Stimulated activated CD4-positive, alpha-beta T cell treated with anti-CD3 and anti-CD28 coated beads, Interleukin-4, amount 100 ng/mL, for 24 hours (primary cell): ENCODE measurements around the gene GPR108.
A peak's percentile ranks its signal among the peaks of the same experiment; 100 is the strongest.
"Not testable (repeated sequence)": the region's sequence is repeated elsewhere in the genome, so short reads cannot be mapped to it uniquely, and the experiment has no call there.

Source experiments
- DNase-seq: peaks from one replicate; pipeline ENCODE4 v3.0.0-alpha.2; 2020

GPR108 gene

DNA sequence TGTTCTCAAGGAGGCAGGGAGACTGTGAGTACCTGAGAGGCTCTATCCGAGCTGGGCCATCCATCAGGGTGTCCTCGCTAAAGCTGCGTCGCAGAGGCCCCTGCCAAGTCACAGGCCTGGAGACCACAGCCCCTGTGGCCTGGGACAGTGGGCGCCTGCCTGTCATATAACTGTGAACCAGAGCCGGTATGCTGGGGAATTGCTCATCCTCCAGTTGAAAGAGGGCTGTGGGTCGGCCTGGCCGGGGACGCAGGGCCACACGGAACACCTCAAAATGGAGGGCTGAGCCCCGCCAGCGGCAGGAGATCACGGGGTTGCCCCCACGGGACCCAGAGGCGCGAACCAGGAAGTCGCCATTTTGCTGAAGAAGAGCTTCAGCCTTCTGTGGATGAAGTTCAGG is 23.2 kb upstream of the GPR108 start:
- DNase-seq = no peak

DNA sequence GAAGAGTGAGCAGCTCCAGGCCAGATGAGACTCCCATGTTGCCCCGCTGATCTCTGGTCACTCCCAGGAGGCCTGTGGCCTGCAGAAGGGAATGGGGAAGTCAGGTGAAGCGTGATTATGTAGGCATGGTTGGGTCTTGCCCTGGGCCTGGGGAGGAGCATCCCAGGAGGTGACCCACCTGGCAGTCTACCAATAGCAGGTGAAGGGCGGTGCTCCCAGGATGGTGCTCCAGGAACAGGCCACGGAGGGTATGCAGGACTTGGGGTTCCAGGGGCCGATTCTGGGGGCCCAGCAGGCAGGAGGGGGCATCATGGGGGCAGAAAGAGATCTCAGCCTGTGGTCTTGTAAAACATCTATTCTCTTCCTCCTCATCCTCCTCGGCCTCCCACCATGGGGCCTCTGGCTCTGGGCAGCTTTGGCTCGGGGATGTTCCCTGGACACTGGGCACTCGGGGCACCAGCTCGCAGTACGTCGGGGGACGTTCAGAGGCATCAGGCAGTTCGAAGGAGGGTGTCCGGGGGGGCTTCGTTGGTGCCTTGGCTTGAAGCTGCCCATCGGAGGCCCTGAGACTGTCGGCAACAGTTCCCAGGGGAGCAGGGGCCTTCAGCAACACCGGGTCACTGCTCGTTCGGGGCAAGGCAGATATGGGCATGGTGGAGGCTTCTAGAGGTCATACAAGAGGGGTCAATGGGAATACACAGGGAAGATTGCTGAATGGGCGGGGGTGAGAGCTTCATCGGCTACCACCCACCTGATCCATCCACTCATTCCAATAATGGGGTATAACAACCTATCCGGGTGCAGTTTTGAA is 17.5 kb upstream of the GPR108 start:
- DNase-seq = no peak

DNA sequence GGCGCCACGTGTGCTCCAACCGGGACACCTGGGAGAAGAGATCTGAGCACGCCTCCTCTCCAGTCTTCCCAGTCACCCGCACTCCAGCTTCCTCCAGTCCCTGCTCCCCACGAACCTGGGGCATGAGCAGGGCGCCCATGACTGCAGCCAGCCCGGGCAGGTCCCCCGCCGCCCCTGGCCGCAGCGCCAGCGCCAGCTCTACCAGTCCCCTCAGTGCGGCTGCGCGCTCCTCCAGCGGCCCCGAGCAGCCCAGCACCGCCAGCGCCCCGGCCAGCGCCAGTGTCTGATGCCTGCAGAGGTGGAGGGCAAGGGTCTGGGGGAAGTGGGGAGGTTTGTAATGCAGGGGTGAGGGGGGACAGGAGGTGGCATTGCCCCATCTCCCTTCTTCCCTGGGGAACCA is 16.8 kb upstream of the GPR108 start:
- DNase-seq = no peak

DNA sequence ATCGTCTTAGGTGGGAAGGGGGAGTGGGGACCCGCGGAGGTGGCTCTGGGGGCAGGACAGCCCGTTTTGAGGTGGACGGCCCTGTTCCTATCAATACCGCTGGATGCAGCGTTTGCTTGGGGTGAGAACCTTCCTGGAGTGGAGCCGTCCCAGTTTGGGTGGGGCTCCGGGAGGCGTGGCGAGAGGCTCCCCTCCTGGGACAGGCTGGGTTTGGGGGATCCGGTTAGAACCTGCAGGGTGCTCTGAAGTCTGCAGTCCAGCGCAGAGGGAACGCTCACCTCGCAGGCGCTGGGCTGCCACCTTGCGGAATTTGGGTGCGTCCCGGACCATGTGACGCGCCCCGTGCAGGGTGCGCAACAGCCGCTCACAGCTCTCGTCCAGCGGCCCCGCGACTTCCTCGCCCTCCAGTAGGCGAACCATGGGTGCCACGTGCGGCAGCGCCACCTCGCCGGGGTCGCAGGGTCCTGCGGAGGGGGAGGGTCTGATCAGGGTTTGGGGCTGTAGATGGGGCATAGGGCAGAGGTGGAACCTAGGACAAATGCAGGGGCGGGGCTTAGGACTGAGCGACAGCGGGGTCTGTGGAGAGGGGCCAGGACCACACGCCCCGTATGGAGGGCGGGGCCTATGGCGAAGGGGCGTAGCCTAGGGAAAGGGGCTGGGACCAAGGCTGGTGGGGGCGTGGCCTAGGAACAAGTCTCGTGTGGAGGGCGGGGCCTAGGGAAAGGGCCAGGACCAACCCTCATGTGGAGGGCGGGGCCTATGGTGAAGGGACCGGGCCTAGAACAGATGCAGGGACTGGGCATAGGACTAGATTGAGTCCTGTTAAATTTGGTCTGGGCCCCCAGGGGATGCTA is 16.0 kb upstream of the GPR108 start:
- DNase-seq = peak; percentile 85

DNA sequence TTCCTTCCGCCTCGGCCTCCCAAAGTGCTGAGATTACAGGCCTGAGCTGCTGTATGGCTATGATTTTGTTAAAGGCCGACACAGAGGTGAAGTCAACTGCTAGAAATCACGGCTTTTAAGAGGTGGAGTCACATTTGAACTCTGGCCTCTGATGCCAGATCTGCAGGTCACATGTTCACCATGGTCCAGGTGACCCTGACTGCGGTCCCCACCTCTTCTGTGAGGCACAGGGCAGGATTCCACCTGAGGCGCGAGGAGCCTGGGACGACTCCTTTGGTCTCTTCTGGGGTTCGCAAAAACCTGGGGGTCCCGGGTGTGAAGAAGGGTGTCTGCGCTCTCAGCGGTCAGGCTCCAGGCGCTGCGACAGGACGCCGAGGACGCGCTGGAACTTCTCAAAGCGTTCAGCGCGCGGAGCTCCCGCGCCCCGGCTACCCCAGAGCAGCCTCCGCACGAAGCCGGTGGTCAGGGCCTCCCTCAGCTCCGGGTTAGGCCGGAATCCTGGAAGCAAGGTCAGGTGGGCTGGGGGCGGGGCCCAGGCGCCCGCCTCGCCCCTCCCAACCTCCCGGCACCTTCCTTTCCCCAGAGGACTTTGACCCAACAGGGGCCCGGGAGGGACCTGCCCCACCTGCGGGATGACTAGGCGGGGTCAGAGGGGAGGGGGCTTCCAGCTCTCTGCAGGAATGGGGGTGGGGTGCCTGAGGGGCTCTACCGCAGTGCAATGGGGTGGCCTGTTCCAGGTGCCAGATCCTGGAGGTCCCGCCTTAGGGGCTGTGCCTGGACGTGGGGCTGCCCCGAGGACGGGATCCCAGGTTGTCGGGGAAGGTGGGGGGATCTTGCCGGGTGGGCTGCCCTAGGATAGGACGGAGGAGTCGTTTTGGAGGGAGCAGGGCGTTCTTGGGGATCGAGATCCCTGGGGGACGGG is 15.1 kb upstream of the GPR108 start:
- DNase-seq = no peak

DNA sequence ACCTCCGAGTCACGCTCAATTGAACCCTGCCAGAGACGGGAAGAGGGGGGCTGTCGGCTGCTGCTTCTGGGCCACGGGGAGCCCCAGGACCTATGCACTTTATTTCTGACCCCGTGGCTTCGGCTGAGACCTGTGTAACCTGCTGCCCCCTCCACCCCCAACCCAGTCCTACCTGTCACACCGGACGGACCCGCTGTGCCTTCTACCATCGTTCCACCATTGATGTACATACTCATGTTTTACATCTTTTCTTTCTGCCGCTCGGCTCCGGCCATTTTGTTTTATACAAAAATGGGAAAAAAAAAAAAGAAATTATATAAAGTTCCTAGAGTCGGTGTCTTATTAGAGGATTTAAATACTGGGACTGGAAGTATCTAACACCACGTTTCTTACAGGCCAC is 13.8 kb upstream of the GPR108 start:
- no peak for DNase-seq

DNA sequence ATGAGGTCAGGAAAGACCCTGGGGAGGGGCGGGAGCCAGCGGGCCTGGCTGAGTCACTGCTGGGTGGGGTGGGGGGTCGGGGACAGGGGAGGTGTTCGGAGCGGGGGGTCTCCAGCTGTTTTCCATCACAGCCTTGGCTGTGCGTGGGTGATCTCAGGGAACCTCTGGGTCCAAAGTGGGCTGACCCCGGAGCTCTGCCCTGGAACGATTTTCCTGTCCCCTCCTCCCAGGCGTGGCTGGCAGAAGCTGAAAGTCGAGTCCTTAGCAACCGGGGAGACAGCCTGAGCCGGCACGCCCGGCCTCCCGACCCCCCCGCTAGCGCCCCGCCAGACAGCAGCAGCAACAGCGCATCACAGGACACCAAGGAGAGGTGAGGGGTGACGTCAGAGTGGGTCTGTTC is 12.7 kb upstream of the GPR108 start:
- no peak for DNase-seq

DNA sequence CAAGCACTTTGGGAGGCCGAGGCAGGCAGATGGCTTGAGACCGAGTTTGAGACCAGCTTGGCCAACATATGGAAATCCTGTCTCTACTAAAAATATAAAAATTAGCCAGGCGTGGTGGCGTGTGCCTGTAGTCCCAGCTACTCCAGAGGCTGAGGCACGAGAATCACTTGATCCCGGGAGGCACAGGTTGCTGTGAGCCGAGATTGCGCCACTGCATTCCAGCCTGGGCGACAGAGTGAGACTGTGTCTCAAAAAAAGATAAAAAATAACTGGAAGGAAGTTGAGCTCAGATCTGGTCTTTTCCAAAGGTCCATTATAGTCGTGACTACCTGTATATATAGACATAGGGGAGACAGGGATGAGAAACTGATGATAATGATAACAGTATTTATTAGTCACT is 11.2 kb upstream of the GPR108 start:
- not testable (repeated sequence) for DNase-seq

DNA sequence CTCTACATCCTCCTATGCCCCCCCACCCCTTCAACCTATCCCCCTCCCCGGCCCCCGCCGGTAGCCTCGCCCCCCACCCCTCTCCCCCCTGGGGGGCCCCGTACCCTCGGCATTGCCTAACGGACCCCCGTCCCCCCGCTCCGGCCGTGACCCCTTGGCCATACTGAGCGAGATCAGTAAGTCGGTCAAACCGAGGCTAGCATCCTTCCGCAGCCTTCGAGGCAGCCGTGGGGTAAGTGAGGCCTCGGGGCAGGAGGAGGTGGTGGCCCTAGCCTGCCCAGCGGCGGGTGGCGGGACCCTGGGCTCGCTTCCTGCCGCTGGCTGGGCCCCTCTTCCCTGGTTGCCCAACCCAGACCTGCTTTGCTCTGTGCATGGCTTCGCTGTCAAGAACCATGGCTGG is 8.6 kb upstream of the GPR108 start:
- no peak for DNase-seq

DNA sequence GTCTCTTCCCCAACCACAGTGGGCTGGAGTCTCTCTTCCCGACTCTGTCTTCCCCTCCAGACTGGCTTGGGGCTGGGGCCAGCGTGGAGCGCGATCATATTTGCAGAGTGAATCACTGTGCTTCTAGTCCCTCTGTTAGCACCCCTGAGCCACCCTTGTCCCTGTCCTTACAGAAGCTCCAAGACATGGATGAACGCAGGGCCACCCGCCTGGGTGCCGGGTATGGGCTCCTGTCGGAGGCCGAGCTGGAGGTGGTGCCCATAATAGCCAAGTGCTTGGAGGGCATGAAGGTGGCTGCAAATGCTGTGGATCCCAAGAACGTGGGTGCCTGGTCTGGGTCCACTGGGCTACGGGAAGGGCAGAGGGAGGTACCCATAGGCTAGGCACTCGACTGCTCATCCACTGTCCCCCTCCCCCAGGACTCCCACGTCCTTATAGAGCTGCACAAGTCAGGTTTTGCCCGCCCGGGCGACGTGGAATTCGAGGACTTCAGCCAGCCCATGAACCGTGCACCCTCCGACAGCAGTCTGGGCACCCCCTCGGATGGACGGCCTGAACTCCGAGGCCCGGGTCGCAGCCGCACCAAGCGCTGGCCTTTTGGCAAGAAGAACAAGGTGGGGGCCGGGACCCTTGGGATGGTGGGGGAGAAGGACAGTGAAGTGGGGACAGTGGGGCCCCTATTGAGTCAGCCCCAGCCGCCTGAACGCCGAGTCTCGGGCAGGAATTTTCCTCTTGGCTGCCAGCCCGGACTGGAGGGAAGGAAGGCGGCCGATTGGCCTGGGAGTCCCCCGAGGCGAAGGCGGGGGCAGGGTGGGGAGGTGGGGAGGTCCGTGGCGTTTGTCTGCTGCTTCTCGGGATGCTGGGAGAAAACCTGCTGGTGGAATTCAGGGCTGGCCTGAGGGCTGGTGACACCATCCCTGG is 7.3 kb upstream of the GPR108 start:
- no peak for DNase-seq

DNA sequence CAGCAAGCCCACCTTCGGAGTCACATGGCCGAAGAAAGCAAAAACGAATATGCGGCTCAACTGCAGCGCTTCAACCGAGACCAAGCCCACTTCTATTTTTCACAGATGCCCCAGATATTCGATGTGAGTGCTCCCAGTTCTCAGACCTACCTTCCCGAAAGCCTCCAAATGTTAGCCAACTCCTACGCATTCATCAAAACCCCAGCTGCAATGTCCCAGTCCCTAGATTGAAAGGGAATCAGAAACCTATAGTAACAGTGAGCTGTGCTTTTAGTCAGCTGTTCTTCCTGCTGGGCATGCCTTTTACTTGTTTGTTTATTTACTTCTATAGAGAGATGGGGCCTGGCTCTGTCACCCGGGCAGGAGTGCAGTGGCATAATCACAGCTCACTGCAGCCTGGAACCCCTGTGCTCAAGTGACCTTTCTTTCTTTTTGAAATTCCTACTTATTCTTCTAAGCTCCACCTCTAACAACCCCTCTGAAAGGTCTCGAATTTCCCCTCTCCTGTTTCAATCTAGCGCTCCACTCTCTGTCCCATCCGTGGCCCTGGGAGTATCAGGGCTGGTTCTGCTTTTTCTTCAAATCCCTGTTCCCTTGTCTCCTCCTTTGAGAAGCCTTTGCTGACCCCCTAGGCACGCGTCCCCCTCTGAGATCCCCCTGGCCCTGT is 6.5 kb upstream of the GPR108 start:
- no peak for DNase-seq

DNA sequence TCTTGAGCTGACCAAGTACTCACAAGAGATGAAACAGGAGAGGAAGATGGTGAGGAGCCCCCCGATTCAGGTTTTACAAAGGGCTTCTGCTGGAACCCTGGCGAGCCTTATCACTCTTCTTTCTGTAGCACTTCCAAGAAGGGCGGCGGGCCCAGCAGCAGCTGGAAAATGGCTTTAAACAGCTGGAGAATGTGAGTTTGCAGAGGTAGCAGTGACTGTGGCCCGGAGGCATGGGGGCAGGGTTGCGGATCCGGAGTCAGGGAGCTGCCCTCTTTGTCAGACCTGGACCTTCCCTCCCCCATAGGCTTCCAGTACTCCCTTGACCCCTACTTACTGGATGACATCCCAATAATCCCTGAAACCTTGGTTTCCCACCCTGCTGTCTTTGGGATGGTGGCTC is 5.7 kb upstream of the GPR108 start:
- no peak for DNase-seq

DNA sequence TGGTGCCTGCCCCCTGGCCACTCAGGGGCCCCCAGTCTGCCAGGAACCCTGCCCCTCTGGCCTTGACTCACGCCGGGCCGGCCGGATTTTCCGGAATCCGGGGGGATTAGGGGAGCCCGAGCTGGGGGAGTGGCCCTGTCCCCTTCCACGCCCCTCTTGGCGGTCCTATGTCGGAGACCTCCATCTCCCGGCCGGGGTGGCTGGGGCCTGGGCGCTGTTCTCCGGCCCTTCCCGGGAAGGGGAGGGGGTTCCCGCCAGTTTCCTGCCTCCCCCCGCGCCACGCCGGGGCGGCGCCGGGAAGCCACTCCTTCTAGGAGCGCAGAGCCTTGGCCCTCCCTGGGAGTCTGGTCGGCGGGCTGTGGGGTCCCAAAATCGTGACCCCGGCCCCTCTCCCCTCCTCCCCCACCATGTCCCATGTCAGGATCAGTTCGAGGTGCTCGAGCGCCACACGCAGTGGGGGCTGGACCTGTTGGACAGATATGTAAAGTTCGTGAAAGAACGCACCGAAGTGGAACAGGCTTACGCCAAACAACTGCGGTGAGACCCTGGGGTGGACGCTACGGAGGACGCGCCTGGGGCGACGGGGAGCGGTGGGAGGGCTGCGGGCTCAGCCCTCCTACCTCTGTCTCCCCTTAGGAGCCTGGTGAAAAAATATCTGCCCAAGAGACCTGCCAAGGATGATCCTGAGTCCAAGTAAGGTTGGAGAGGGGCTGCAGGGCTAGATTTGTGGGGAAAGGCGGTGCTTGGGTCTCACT is 3.4 kb upstream of the GPR108 start:
- DNase-seq = peak; percentile 22

DNA sequence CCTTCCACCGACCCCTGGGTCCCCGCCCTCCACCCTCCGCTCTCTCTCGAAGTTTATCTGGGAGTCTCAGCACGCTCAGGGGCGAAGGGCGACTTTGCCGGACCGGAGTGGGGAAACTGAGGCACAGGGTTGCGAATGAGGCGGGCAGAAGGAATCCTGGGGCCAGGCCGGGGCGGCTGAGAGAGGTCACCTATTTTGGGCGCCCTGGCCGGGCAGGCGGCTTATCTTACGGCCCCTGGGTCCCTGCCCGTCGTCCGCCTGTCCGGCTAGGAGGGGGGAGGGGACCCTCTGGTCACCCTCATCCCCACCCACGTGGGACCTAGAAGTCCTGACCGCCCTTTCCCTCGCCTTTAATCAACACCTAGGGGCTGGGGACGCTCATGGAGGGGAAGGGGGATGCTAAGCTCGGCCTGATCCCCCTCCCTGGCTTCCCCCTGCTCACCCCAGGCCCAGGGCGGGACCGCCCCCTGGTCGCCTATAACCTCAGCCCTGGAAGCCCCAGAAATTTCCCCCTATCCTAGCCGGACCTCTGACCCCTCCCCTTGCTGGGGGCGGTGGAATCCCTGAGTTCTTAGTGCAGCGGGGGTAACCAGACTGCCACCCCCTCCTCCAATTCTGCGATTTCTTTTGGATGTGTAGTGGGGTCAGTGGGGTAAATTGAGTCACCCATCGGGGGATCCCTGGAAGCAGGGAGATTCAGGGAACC is 2.7 kb upstream of the GPR108 start:
- peak; percentile 14 for DNase-seq

DNA sequence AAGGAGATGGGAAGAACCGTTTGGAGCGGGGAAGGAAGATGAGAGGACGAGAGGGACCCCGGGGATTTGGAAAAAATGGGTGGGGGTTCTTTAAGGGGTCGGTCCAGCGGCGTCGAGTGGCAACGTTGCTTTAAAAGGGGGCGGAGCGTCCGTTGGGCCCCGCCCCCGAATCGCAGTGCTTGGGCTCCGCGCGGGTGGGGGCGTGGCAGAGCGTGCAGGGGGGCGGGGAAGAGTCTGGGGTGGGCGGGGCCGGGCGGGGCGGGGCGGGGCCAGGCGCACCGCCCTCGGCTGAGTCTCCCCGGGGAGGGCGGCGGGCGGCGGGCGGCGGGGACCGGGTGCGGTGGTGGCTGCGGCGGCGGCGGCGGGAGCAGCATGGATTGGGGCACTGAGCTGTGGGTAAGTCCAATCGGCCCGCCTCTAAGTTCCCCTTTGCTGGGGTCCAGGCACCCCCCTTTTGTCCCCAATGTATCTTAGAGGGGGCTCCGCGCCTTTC is 2.1 kb upstream of the GPR108 start, which contains the start of gene TRIP10:
TRIP10 (plus strand) TSS at position 291 of the 493 bp plus-strand sequence; CDS start at position 373, 82 bp downstream.
- DNase-seq = peak; percentile 81

DNA sequence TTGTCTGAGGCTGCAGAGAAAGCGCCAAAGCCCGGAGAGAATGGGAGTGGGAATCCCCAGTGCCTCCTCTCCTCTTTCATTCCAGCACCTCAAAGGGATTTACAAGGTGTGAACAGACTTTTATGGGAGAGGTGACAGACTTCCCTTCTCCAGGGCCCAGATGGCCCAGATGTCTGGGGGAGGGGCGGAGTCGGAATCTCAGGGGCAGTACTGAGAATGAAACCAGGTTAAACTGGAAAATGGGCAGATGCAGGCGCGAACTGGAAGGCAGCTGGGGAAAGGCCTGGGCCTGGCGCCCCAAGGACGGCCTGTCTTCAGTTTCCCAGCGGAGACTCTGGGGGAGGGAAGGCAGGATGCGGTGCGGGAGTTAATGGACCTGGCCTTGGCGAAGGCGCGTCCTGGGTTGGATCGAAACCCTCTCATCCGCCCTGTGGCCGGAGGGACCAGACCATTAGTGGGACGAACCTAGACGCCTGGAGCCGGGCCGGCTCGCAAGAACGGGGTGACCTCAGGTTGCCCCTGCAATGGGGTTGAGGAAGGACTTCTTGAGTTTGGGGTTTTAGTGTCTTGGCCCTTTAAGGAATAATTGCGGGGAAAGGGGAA is 1.5 kb upstream of the GPR108 start:
- peak; percentile 26 for DNase-seq

DNA sequence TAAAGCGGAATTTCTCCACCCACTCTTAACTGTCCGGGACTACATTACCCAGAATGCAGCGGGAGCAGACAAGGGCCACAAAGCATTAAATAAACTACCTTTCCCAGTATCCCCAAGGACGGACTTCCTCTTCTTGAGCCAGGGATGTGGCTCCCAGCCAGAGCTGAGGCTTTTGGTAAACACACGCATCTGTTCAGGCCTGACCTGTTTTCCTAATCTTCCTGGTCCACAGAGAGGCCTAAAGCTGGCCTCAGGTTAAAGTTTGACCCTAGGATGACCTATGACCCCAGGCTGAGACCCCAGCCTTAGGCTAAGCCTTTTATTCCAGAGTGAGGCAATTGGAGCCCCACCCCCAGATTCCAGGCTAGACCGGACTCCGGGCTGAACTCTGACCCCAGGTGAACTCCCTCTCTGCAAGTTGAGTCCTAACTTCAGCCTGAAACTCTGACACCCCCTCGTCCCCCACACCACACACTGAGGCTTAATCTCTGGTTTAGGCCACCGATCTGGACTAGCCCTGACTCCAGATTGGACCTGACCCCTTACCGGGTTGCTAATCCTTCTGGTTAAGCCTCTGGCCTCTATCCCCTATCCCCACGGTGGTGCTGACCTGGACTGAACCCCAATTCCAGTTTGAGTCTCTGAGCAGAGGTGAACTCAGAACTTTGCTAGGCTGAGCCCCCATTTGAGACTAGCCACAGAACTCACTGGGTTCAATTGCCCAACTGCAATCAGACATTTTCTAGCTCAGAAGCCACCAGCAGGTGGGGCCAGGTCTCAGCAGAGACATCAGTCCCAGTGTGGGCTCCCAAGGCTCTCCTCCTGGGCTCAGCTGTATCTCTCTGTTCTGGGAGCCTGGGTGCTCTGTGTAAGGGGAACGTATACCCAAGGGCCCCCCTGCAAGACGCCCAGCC is 750 bp upstream of the GPR108 start:
- peak; percentile 82 for DNase-seq

DNA sequence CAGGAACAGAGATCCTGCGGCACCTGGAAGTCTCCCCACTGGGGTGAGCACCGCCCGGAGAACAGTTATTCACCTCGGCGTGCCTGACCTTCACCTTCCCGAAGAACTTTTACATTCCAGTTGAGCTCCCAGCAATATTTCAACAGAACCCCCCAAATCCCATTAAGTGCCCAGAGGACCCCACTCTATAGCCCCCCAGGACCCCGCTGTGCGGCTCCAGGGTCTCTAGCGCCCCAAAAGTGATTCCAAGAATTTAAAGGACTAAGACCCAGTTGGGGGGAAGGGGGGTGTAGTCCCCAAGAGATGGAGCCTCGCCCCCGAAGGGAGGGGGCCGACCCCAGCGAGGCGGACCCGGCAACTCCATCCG is 480 bp downstream of the GPR108 start:
- no peak for DNase-seq
